Measurements from ENCODE around the gene SIAH2.

- TF ChIP-seq POLR2A (IDR thresholded peaks at IDR 0.05): no peak
- TF ChIP-seq, protein P1, sequence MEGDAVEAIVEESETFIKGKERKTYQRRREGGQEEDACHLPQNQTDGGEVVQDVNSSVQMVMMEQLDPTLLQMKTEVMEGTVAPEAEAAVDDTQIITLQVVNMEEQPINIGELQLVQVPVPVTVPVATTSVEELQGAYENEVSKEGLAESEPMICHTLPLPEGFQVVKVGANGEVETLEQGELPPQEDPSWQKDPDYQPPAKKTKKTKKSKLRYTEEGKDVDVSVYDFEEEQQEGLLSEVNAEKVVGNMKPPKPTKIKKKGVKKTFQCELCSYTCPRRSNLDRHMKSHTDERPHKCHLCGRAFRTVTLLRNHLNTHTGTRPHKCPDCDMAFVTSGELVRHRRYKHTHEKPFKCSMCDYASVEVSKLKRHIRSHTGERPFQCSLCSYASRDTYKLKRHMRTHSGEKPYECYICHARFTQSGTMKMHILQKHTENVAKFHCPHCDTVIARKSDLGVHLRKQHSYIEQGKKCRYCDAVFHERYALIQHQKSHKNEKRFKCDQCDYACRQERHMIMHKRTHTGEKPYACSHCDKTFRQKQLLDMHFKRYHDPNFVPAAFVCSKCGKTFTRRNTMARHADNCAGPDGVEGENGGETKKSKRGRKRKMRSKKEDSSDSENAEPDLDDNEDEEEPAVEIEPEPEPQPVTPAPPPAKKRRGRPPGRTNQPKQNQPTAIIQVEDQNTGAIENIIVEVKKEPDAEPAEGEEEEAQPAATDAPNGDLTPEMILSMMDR (IDR thresholded peaks at IDR 0.05): no peak
These were observed 12.1 kb upstream of the SIAH2 start for GRCh38 chr3:150775001-150775599.

All from transverse colon (tissue), 3 donors.